Adrenal gland (tissue), 5 donors: ENCODE data around the gene GRWD1.

Experiments used
- POLR2A ChIP-seq, 2 donors: fragments of 450-650 bp; IDR thresholded peaks; one replicate each; pipeline ENCODE4 v1.6.1; 2017; ENCODE audit warnings: antibody characterized with exemption in 2 of 2, mild to moderate bottlenecking in 2 of 2, moderate library complexity in 1 of 2
- TF ChIP-seq, protein P1 (sequence below), 6 experiments: fragments of 450-650 bp in 4 of 6; fragments of 200-600 bp in 2 of 6; sonication (generic) in 1 of 6; IDR thresholded peaks; 1 replicate in 5 of 6; 2 replicates in 1 of 6; pipeline versions ENCODE4 v1.5.1 to v1.8.0; 2016 to 2021; ENCODE audit warnings: antibody characterized with exemption in 6 of 6, mild to moderate bottlenecking in 2 of 6, moderate library complexity in 1 of 6
- donor health status: DM: no; HTN: no; CAD: no.

DNA sequence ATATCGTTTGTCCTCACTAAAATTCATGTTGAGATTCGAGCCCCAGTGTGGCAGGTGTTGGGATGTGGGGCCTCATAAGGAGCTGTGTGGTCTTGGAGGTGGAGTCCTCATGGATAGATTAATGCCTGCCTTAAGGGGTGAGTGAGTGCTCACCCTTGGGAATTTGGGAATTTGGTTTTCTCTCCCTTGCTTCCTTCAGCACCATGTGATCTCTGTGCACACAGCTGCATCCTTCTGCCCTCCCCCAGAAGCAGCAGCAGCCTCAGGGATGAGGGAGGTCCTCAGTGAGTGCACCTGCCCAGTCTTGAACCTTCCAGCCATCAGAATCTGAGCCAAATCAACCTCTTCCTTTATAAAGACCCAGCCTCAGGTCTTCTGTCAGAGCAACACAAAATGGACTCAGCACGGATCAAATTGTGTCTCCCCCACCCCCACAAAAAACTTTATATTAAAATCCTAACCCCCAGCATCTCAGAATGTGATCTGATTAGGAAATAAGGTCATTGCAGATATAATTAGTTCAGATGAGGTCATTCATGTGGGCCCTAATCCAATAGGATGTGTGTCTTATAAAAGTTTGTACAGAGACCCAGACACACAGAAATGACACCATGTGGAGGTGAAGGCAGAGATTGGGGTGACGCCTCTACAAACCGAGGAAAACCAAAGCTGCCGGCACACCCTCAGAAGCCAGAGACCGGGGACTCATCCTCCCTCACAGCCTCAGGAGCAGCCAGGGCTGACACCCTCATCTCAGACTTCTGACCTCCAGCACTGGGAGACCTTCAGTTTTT is 36.3 kb downstream of the GRWD1 start:
- TF ChIP-seq, protein P1, sequence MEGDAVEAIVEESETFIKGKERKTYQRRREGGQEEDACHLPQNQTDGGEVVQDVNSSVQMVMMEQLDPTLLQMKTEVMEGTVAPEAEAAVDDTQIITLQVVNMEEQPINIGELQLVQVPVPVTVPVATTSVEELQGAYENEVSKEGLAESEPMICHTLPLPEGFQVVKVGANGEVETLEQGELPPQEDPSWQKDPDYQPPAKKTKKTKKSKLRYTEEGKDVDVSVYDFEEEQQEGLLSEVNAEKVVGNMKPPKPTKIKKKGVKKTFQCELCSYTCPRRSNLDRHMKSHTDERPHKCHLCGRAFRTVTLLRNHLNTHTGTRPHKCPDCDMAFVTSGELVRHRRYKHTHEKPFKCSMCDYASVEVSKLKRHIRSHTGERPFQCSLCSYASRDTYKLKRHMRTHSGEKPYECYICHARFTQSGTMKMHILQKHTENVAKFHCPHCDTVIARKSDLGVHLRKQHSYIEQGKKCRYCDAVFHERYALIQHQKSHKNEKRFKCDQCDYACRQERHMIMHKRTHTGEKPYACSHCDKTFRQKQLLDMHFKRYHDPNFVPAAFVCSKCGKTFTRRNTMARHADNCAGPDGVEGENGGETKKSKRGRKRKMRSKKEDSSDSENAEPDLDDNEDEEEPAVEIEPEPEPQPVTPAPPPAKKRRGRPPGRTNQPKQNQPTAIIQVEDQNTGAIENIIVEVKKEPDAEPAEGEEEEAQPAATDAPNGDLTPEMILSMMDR (IDR thresholded peaks at IDR 0.05), result no peak
- TF ChIP-seq POLR2A (IDR thresholded peaks at IDR 0.05), result no peak
